Left renal cortex interstitium (tissue), 4 donors: Measurements from ENCODE around the gene SEZ6. TPM values are rescaled to one million over a fixed set of nuclear protein-coding genes. Genes with fewer than 3 reads are reported as not detected.
"Not testable (repeated sequence)": the region's sequence is repeated elsewhere in the genome, so short reads cannot be mapped to it uniquely, and the experiment has no call there.

Source experiments
- DNase-seq, 4 donors: peaks; one replicate each; pipeline ENCODE4 v3.0.0-alpha.2; 2013; ENCODE audit warnings: low read depth in 4 of 4, low spot score in 2 of 4, missing footprints in 1 of 4
- polyA plus RNA-seq, 4 donors: library from polyadenylated mRNA; unstranded; fragments of 120-200 nt; gene quantifications; one replicate each; pipeline ENCODE4 v1.2.1, GENCODE V29; 2013; ENCODE audit not compliant: insufficient read length in 4 of 4

SEZ6 gene
- polyA plus RNA-seq, 4 donors, result 0.10 to 1.1 (median 0.70) TPM; not detected in 1

DNA sequence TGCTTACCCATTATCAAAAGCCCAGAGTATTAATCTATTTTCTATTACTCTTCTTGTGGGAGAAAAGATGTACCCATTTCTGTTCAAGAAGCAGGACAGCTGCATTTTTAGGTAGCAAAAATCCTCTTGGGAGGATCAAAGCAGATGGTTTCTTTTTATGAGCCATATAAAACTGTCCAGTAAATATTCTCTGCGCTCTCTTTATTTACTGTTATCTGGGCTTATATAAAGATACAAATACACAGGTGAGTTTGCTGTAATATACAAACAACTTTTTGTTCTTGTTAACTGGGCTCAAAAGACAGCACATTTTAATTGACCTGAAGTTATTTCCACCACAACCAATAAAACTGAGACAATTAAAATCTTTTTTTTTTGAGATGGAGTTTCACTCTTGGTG is 64.6 kb downstream of the SEZ6 start:
- no peak for DNase-seq

- no peak for DNase-seq
These were observed 65.2 kb downstream of the SEZ6 start for GRCh38 chr17:28940675-28941074.

DNA sequence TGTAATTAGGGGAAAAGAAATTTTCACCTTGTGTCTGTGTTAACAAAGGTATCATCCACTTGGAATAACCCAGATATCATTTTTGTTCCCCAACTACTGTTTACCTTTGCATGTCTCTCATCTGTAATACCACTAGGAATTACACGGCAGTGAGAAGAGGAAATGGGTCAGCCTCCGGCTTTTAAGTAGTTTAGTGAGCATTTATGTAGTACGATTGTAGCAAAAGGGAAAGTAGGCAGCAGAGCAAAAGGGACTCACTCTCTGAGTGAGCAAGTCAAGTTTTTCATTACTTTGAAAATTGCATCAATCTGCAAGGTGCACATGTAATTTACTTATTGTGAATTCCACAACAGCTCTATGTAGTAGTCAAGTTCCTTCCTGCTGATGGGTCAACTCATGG is 65.7 kb downstream of the SEZ6 start:
- DNase-seq, result no peak

GRCh38 chr17:28938552-28938951 is 67.3 kb downstream of the SEZ6 start:
- DNase-seq, result no peak

DNA sequence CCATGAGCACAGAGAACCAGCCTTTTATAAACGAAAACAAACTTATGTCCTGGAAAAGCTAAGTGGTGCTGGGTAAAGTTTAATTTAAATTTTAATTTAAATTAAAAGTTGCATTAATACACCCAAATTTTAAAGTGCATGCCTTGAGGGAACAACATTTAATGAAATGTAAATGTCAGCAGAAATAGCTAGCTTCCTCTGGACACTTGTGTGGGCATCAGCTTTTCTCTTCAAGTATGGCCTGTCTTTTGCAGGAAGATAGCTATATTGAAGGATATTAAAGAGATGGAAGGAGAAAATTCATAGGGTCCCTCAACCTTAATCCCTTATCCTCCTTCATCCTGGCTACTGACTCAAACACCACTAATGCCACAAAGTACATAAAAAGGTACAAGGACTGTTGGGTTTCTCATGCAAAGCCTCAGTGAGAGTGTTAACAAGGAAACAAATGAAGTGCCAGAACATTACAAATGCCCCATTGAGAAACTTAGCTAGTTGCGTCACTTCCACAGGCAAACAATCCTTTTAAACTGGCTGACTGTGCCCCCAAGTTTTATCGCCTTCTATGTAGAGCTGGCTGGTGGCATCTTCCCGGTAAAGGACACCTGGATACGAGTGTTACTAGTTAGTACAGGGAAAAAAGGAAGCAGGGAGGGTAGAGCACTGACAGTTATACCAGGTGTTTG is 68.6 kb downstream of the SEZ6 start:
- no peak for DNase-seq

DNA sequence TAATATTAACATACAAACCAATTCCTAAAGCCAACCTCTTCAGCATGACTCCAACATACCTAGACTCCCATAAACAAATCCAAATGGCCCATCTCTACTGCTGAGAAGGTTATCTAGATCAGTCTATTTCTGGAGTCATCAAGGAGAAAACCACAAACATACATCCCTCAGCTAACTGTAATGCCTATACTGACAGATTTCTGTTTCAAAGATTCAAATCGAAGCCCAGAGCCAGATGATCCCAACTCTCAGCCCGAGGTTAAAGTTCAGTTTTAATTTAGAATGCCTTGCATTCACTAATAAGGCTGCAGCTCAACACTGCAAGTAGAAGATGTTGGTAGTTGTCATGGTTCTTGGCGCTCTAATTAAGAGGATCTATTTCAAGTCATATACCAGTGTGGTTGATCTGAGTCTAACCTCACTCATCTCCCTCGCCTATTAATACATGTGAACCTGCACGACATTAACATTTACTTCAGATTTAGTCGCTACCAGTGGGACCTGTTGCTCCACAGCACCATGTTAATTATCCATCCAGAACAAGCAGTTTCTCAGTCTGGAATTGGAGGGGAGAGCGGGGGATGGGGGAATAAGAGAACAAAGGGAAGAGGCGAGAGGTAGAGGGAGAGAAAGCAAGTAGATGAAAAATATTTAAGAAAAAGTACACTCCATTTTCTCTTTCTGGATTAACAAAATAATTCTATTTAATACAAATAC is 69.9 kb downstream of the SEZ6 start:
- DNase-seq, result no peak

DNA sequence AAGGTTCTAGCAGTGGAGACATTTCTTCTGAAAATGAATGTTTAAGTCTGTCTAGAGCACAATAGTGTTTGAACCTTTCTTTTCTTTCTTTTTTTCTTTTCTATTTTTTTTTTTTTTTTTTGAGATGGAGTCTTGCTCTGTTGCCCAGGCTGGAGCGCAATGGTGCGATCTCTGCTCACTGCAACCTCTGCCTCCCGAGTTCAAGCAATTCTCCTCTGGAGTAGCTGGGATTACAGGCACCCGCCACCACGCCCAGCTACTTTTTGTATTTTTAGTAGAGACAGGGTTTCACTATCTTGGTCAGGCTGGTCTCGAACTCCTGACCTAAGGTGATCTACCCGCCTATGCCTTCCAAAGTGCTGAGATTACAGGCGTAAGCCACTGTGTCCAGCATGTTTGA is 71.3 kb downstream of the SEZ6 start:
- not testable (repeated sequence) for DNase-seq

DNA sequence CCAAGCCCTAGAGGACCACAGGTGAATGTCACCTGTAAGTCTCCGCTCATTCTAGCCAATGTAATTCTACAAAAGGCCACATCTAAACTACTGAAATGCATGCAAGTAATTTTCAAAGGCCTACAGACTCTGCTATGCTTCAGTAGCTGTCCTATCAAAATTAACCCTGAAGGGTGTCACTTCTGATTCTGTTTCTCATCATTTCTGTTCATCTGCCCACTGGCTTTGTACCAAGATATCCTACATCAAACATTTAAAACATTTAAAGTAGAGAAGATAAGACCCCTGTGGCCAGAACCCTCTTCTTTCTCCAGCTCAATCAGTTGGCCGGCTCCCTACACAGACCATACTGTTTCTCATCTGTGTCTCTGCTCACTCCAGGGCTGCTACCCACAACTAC is 76.0 kb downstream of the SEZ6 start:
- DNase-seq, result no peak

DNA sequence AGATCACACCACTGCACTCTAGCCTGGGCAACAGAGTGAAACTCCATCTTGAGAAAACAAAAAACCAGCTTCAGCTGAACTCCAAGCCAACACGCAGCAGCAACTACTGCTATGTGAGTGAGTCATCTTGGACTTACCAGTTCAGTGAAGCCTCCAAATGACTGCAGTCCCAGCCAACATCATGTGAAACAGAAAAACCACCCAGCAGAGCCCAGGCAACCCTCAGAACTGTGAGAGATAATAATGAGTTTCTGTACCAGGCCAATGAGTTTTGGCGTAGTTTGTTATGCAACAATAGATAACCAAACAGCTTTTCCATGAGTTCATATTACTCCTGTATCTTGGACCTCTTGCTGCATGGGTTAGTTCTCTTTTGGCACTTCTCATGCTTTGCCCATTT is 77.8 kb downstream of the SEZ6 start:
- DNase-seq, result no peak

- DNase-seq, result no peak
These were observed 79.0 kb downstream of the SEZ6 start for GRCh38 chr17:28926786-28927185.

DNA sequence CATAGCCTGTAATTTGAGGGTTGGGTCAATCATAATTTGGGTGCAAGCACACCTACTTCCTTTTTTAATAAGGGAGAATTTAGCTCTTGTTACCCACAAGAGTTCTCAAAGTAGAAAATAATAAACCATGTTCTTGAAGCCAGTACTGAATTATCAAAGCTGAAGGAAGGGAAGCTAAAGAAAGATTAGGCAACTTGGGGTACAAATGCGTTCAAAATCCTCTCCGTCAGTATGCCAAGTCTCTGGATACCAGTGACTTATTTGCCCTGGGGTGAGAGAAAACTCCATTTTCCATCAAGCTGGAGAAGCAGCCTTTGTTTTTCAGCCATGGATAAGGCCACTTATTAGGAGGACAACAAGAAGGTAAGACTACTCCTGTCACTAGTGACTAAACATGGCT is 79.5 kb downstream of the SEZ6 start:
- no peak for DNase-seq

DNA sequence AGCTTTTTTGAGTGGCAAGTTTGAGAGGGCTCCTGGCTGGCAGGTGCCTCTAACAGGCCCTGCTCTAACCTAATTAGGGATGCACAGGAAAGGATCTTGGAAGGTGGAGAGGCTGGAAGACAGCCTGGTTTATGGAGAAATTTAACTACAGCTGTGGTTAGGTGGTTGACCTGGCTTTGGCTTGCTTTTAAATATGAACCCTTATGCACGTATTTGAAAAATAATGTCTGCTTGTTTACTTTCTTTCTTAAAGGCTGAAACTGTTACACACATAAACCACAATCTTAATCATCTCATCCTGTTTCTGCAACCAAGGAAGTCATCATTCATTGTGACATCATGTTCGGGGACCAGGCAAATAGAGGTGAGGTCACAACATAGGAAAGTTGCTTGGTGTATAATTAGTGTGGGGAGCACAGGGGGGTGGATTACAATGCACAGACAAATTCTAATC is 79.9 kb downstream of the SEZ6 start:
- DNase-seq, result no peak

DNA sequence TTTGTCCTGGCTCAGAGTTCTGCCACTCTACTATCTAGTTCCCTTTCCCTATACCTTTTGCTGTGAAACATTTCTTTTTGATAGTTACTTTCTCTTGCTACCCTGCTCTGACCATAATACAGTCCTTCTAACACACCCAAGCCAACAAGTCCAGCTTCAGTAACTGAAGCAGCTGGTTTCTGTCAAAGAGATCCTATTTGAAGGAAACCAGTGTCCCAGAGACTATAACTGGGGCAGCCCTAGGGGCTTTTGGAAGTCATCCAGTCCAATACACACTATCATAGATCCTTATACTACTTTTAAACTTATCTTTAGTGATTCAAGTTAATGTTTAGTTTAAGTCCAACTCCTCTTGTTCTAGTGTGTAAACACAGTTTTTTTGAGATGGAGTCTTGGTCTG is 85.6 kb downstream of the SEZ6 start:
- no peak for DNase-seq

DNA sequence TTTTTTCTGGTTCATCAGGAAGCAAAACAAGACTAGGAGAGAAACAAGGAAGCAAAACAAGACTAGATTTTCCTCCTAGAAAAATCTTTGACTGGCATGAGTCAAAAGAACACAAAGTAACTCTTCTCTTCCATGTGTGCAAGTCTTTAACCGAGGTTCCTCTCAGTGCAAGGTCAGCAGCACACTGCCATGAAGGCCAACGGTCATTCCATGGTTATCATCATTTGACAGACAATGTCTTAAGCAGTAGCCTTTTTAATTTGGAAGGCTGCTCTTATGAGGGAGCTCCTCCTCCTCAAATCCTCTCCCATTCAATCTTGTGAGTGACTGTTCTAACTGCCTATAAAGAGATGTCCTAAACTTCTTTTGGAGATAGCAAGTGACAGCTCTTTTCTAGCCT is 87.5 kb downstream of the SEZ6 start:
- DNase-seq, result no peak

GRCh38 chr17:28917465-28917864 is 88.4 kb downstream of the SEZ6 start:
- no peak for DNase-seq

- no peak for DNase-seq
These were observed 88.8 kb downstream of the SEZ6 start for GRCh38 chr17:28917029-28917428.

DNA sequence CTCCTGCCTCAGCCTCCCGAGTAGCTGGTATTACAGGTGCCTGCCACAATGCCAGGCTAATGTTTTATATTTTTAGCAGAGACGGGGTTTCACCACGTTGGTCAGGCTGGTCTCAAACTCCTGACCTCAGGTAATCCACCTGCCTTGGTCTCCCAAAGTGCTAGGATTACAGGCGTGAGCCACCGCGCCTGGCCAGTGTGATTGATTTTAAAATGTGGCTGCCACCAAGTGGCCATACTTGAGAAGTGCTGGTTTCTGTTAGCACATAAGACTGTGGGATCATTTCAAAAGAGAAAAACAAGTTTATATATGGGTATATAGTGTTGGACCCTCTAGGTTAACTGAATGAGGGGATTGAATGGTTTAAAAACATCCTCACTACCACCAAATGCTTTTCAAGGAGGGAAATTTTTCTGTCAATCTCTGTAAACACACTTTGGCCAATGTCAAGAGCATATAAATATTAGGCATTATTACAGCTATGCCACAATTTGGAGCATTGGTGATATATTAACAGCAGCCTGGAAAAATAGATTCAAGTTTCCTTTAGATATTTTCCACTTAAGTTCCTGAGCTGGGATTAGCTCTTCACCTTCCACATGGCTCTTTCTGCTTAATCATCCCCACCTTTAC is 89.4 kb downstream of the SEZ6 start:
- no peak for DNase-seq

DNA sequence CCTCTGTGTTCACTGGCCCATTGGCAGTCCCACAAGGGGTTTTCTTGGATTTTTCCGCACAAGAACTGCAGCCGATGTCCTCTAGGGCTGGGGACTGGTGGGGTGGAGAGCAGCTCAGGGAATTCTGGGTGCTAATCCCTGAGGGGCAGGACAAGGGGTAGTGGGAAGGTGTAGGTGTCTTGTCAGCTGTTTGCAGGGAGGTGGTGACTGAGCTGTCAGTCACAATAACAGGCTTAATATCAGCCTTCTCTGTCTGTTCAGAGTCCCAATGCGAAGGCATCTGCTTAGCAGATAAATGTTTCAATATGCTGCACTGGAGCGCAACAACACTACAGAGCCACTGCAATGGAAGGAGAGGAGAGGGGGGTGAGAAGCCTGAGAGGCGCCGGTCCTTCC is 92.9 kb downstream of the SEZ6 start:
- DNase-seq, result no peak

DNA sequence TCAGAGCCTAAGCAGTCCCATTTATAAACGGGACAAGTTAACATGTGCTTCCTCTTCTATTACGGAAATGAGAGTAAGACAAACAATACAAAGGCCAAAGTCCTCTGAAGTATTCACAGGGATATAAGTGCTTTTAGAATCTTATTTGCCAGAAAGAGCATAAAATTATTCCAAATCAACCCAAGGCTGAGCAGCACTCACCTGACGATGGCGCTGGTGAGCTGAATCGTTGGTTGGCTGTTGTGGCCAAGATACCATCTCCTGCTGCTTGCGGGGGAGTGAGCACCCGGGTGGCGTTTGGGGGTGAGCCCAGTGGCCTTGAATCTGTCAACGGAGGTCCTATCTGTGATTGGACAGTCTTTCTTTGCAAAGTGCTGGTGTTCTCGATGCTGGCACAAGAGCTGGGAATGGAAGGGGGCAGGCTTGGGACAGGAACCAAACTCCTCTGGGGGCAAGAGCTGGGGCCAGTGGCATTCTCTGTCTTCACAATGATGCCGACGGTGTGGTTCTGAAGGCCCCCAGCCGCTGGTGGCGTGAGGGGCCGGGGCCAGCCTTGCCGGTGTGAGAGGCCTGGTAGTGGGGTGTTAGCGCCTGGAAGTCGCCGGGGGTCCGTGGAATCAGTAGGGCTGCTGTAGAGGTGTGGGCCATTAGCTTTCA is 93.4 kb downstream of the SEZ6 start:
- no peak for DNase-seq

- DNase-seq, result no peak
These were observed 94.3 kb downstream of the SEZ6 start for GRCh38 chr17:28911411-28912045.

DNA sequence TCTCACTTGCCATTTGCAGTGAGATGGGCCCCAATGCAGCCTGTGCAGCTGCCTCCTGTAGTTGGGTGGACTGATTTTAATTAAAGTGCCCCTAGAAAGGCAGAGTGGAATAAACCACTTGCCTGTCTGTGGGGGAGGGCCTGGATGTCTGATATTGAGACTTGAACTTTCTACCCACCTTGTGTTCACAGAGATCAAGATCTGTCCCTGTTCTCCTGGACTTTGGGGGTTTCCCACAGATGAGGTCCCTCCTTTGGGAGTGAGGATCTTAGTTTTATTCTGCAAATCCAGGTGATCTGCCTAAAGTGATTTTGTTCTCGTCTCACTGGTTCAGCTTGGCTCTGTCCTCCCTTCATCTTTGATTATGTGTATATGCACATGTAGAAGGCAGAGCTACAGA is 95.3 kb downstream of the SEZ6 start:
- DNase-seq, result no peak
